KMS-11 (cell line): ENCODE data around the gene ADD1.

Source experiments
- H2AFZ ChIP-seq: fragments of 200-600 bp; sonication (generic); 2 replicates; pipeline ENCODE4 v1.6.1; 2016; ENCODE audit warnings: antibody characterized with exemption, mixed run types, low read depth
- H3K27ac ChIP-seq: fragments of 200-600 bp; sonication (generic); 2 replicates; pipeline ENCODE4 v1.6.1; 2016; ENCODE audit warnings: mild to moderate bottlenecking, mixed run types
- H3K27me3 ChIP-seq: fragments of 200-600 bp; sonication (generic); 2 replicates; pipeline ENCODE4 v1.6.1; 2017; ENCODE audit warnings: mild to moderate bottlenecking, low read depth, mixed run types, moderate library complexity; ENCODE audit not compliant: insufficient read depth
- H3K36me3 ChIP-seq: fragments of 200-600 bp; sonication (generic); 2 replicates; pipeline ENCODE4 v1.6.1; 2017; ENCODE audit warnings: mild to moderate bottlenecking, mixed run types; ENCODE audit not compliant: insufficient read depth
- H3K4me1 ChIP-seq: fragments of 200-600 bp; sonication (generic); 2 replicates; pipeline ENCODE4 v1.6.1; 2016; ENCODE audit warnings: mild to moderate bottlenecking, low read depth, mixed run types; ENCODE audit not compliant: poor library complexity, severe bottlenecking
- H3K4me2 ChIP-seq: fragments of 200-600 bp; sonication (generic); 2 replicates; pipeline ENCODE4 v1.7.0; 2016; ENCODE audit warnings: mild to moderate bottlenecking, mixed run types
- H3K4me3 ChIP-seq: fragments of 200-600 bp; sonication (generic); IDR thresholded peaks from 2 replicates; pipeline ENCODE4 v1.6.1; 2017; ENCODE audit warnings: low read depth, low read length, mixed read lengths; ENCODE audit not compliant: insufficient read depth
- H3K79me2 ChIP-seq: fragments of 200-600 bp; sonication (generic); 2 replicates; pipeline ENCODE4 v1.6.1; 2016; ENCODE audit warnings: low read depth, mixed run types; ENCODE audit not compliant: insufficient read depth
- H3K9ac ChIP-seq: fragments of 200-600 bp; sonication (generic); 2 replicates; pipeline ENCODE4 v1.6.1; 2016; ENCODE audit warnings: mild to moderate bottlenecking, mixed run types
- H4K20me1 ChIP-seq: fragments of 200-600 bp; sonication (generic); 2 replicates; pipeline ENCODE4 v1.6.1; 2016; ENCODE audit warnings: mild to moderate bottlenecking, mixed run types; ENCODE audit not compliant: insufficient read depth
- TF ChIP-seq, protein P1 (sequence below): fragments of 200-600 bp; sonication (generic); conservative IDR thresholded peaks from 2 replicates; pipeline ENCODE4 v1.6.1; 2017; ENCODE audit warnings: low read depth, mild to moderate bottlenecking, antibody characterized with exemption, low read length, moderate library complexity, mixed read lengths

The ADD1 gene

DNA sequence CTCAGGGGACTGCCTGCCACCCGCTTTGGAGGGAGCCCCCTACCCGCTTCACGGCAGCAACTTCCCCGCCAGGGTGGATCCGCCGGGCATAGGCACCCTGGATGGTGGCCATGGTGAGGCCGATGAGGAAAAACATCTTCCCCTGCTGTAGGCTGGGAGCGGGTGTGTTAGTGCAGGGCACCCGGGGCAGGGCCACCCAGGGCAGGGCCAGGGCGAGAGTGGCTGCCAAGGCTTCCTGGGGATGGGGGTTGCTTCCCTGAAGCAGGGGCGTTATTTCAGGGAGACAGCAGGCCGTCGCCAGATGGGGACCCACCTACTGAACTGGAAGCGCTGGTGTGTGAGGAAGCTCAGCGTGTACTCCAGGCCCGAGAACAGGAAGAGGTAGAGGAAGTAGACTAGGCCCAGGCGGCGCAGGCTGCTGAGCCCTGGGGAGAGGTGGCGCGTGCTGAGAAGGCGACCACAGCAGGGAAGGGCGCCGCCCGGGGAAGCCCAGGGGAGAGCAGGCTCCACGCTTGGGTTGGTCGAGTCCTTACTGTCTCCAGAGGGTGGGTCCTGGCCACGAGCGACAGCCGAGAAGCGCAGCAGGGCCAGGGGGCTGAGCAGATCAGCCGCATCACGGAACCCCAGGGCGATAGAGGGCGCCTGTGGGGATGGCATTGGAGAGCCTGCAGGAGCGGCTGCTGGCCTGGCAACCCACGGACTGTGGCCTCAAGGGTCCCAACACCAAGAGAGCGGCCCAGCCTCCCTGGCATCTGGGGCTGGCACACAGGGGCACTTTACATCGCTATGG, 88.1 kb downstream of the ADD1 start:
- H3K27ac ChIP-seq, result no peak overlapping the region
- no peak overlapping the region for H3K4me3 ChIP-seq
- H3K27me3 ChIP-seq, result no peaks in the 10 kb centered on the region
- H3K36me3 ChIP-seq, result no peaks in the 10 kb centered on the region
- H3K4me2 ChIP-seq, result no peak overlapping the region
- no peak overlapping the region for H2AFZ ChIP-seq
- peaks cover 5% of the 10 kb centered on the region for H3K4me1 ChIP-seq
- H4K20me1 ChIP-seq, result no peaks in the 10 kb centered on the region
- no peak overlapping the region for H3K9ac ChIP-seq
- no peaks in the 10 kb centered on the region for H3K79me2 ChIP-seq
- TF ChIP-seq, protein P1, sequence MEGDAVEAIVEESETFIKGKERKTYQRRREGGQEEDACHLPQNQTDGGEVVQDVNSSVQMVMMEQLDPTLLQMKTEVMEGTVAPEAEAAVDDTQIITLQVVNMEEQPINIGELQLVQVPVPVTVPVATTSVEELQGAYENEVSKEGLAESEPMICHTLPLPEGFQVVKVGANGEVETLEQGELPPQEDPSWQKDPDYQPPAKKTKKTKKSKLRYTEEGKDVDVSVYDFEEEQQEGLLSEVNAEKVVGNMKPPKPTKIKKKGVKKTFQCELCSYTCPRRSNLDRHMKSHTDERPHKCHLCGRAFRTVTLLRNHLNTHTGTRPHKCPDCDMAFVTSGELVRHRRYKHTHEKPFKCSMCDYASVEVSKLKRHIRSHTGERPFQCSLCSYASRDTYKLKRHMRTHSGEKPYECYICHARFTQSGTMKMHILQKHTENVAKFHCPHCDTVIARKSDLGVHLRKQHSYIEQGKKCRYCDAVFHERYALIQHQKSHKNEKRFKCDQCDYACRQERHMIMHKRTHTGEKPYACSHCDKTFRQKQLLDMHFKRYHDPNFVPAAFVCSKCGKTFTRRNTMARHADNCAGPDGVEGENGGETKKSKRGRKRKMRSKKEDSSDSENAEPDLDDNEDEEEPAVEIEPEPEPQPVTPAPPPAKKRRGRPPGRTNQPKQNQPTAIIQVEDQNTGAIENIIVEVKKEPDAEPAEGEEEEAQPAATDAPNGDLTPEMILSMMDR, result no peak

DNA sequence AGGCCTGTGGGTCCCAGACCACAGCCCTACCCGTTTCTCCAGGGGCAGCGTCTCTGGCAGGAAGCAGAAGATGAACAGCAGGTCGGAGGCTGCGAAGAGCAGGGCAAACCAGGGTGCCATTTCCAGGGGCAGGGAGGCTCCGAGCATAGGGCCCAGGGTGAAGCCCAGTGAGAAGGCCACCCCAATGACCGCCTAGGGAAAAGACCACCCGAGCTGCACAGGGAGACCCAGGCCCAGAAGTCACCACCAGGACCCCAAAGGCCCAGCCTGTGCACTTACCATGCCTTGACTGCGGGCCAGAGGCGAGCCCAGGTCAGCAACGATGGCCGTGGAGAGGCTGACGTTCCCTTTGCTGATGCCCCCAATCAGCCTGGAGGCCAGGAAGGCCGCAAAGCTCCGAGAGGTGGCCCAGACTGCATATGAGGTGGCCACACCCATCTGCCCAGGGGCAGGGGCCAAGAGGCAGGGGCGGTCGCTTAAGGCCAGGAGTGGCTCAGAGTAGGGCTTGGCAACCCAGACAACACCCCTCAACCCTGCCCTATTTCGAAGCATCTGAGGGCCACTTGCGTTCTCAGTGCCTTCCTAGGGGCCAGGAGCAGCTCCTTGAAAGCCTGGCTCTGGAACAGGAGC, 88.8 kb downstream of the ADD1 start:
- no peak overlapping the region for H3K27ac ChIP-seq
- H3K9ac ChIP-seq, result no peak overlapping the region
- no peaks in the 10 kb centered on the region for H3K79me2 ChIP-seq
- H3K36me3 ChIP-seq, result no peaks in the 10 kb centered on the region
- TF ChIP-seq, protein P1, result no peak
- H3K4me2 ChIP-seq, result no peak overlapping the region
- no peaks in the 10 kb centered on the region for H4K20me1 ChIP-seq
- H3K27me3 ChIP-seq, result no peaks in the 10 kb centered on the region
- H3K4me3 ChIP-seq, result no peak overlapping the region
- H2AFZ ChIP-seq, result no peak overlapping the region
- H3K4me1 ChIP-seq, result peaks cover 5% of the 10 kb centered on the region

DNA sequence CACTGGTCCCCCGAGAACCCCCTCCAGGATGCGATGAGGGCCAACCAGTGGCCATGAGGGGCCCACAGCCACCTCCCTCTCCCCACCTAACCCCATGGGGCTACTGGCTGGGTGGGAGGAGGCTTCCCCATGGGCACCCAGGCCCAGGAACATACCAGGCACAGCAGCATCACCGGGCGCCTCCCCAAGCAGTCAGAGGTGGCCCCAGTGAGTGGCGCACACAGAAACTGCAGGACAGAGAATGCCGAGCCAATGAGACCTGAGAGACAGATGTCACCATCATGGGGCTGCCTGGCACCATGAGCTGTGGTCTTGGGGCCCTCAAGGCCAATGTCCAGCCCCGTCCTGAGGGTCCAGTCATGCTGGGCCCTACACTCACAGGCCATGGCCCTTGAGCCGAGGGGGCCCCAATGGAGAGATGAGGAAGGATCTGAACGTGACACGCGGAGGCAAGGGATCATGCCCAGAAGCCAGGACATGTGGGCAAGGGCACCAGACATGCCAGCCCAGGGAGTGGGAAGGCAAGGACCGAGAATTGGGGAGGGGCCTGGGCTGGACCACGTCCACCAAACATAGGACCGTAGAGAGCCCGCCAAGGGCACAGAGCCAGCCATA, 89.4 kb downstream of the ADD1 start:
- H3K9ac ChIP-seq, result no peak overlapping the region
- no peak overlapping the region for H3K27ac ChIP-seq
- H4K20me1 ChIP-seq, result no peaks in the 10 kb centered on the region
- H3K79me2 ChIP-seq, result no peaks in the 10 kb centered on the region
- H3K27me3 ChIP-seq, result no peaks in the 10 kb centered on the region
- TF ChIP-seq, protein P1, result no peak
- no peak overlapping the region for H2AFZ ChIP-seq
- H3K4me3 ChIP-seq, result no peak overlapping the region
- no peak overlapping the region for H3K4me2 ChIP-seq
- H3K36me3 ChIP-seq, result no peaks in the 10 kb centered on the region
- H3K4me1 ChIP-seq, result peaks cover 5% of the 10 kb centered on the region

DNA sequence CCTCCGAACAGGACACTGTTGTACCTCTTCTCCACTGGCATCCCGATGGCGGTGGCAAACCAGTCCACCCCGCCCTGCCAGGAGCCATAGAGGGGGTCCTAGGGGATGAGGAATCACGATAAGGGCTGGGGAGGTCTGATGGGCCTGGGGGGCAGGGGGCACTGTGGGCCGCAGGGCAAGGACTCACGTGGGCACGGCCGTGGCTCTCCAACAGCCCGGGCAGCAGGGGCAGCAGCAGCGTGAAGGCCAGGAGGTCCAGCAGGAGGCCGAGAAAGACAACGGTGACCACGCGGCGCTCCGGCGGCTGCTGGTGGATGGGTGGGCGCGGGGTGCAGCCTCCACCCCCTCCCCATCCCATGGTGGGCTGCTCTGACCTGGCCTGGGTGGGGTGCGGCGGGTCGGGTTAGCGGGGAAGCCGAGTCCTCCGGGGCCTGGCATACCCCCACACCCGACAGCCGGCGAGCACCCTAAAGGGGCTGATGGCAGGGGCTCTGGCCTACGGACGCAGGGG, 90.0 kb downstream of the ADD1 start:
- Histone ChIP-seq H2AFZ (no peak overlapping the region), H3K4me1 (peaks cover 5% of the 10 kb centered on the region), H4K20me1 (no peaks in the 10 kb centered on the region), H3K9ac (no peak overlapping the region), H3K36me3 (no peaks in the 10 kb centered on the region), H3K27ac (no peak overlapping the region), H3K79me2 (no peaks in the 10 kb centered on the region), H3K4me3 (no peak overlapping the region), H3K4me2 (no peak overlapping the region), H3K27me3 (no peaks in the 10 kb centered on the region)
- TF ChIP-seq, protein P1, result no peak
